ENCODE results near the gene RPL11. TPM values are rescaled to one million over a fixed set of nuclear protein-coding genes. Genes with fewer than 3 reads are reported as not detected.
A peak's percentile ranks its signal among the peaks of the same experiment; 100 is the strongest.

The RPL11 gene
- total RNA-seq, 2 donors from 2014 or later = 553 to 720 TPM

DNA sequence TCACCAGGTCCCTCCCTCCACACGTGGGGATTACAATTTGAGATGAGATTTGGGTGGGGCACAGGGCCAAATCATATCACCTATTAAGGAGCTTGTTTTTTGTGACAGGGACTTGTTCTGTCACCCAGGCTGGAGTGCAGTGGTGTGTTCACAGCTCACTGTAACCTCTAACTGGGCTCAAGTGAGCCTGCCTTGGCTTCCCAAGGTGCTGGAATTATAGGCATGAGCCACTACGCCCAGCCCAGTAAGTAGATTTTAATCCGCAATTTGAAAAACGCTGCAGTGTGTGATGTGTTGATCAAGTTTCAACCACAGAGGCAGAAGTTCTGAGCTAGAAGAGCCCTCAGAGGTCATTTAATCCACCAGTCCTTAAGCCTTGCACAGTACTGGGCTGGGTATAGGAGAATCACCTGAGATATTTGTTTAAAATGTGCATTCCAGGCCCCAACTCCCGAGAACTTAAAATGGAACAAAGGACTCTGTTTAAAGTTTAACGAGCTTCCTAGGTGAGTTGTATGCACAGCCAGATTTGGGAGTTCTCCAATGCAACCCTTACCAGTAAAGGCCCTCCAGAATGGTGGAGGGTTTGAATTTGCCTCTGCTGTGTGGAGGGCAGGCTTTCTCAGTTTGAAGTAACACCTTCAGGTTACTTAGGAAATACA is 13.4 kb downstream of the RPL11 start:
- ATAC-seq (peak; percentile 31), DNase-seq (no peak)
- Histone ChIP-seq H3K36me3 (replicated peaks in 1 of 2; ENCODE audit: insufficient read depth in 1 of 2, low read depth in 2 of 2) (peaks cover 0 to 2% of the 10 kb centered on the region in 2 donors), H3K27me3 (no peaks in the 10 kb centered on the region), H3K9me3 (no peaks in the 10 kb centered on the region), H3K27ac (peak overlapping the region in 3 of 4 donors; percentile 34 to 54 (median 37)), H3K4me1 (peaks cover 23% of the 10 kb centered on the region), H3K4me3 (no peak overlapping the region)
- 23 to 40% methylated on average over 6 of the region's 6 CpGs for WGBS, 2 donors
- intact Hi-C loops (cut with DNase I) = no loop called here
- TF ChIP-seq CTCF (IDR thresholded peaks at IDR 0.05) (no peak), POLR2A (IDR thresholded peaks at IDR 0.05) (no peak)

DNA sequence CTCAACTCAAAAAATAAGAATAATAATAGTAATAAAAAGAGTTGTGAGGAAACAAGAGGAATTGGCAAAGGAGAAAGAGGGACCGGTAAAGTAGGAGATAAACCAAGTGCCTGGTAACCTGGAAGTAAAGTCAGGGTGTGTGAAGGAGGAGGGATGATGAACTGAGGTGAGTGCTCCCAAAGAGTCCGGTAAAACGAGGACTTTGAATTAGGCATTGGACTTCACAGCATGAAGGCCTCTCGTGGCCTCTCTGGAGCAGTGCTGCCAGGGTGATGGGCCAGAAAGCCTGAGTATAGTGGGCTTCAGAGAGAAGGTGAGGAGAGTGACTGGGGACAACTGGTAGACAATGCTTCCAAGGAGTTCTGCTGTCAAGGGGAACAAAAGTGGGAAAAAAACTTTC is 17.6 kb downstream of the RPL11 start:
- DNase-seq (no peak), ATAC-seq (no peak)
- WGBS, 2 donors = 84 to 86% methylated on average over 4 of the region's 4 CpGs
- H3K4me1 ChIP-seq = peaks cover 14% of the 10 kb centered on the region
- intact Hi-C loops (cut with DNase I) = no loop called here
- H3K27ac ChIP-seq = no peak overlapping the region
- no peaks in the 10 kb centered on the region for H3K9me3 ChIP-seq
- H3K27me3 ChIP-seq = no peaks in the 10 kb centered on the region
- TF ChIP-seq POLR2A (IDR thresholded peaks at IDR 0.05) (no peak), CTCF (IDR thresholded peaks at IDR 0.05) (no peak)
- no peaks in the 10 kb centered on the region for H3K36me3 ChIP-seq (replicated peaks in 1 of 2; ENCODE audit: insufficient read depth in 1 of 2, low read depth in 2 of 2)
- H3K4me3 ChIP-seq = no peak overlapping the region

DNA sequence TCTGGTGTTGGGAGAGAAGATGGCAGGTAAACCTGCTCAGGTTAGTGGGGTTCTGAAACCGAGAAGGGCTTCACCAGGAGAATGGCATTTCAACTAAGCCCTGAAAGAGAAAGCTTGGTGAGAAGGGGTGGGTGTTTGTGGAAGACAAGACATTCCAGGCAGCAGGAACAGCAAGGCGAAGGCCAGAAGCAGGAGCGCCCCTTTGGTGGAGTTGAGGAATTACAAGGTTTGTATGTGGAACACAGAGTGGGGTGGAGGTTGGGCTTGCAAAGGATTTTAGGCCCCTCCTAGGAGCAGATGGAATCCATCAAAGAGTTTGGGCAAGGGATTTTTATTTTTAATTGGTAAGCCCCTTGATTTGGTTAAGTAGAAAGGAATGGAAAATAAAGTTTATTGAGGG is 26.9 kb downstream of the RPL11 start:
- DNase-seq (peak in 2 of 4 donors; percentile 20 to 29), ATAC-seq (peak; percentile 57)
- peak in 6 of 7 experiments; percentile 22 to 52 (median 38) for TF ChIP-seq CTCF (IDR thresholded peaks at IDR 0.05)
- TF ChIP-seq POLR2A (IDR thresholded peaks at IDR 0.05) = no peak
- Histone ChIP-seq H3K27me3 (no peaks in the 10 kb centered on the region), H3K36me3 (replicated peaks in 1 of 2; ENCODE audit: insufficient read depth in 1 of 2, low read depth in 2 of 2) (no peaks in the 10 kb centered on the region), H3K4me1 (peaks cover 7% of the 10 kb centered on the region), H3K9me3 (no peaks in the 10 kb centered on the region), H3K27ac (no peak overlapping the region), H3K4me3 (no peak overlapping the region)
- 75 to 76% methylated on average over 3 of the region's 3 CpGs for WGBS, 2 donors
- intact Hi-C loops (cut with DNase I) = no loop called here

DNA sequence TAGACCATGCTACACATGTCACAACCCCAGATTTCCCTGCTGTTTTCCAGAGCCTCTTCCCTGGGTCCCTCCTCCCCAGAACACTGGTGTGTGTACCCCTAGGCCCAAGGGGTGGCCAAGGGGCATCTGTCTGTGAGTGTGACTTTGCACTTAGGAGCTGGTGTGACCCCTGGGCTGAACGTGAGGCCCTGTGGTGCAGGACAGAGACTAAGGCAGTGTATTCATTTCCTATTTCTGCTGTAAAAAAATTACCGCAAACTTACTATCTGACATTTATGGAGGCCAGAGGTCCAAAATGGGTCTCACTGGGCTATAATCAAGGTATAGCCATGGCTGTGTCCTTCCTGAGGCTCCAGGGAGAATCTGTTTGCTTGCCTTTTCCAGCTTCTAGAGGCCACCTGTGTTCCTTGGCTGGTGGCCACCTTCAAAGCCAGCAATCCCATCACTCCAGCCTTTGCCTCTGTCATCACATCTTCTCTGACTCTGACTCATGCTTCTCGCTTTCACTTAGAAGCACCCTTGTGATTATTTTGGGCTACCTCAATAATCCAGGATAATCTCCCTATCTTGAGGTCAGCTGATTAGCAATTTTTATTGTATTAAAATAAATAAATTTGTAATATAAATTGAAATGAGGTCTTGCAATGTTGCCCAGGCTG is 27.7 kb downstream of the RPL11 start:
- intact Hi-C loops (cut with DNase I) = no loop called here
- 86 to 90% methylated on average over 3 of the region's 3 CpGs for WGBS, 2 donors
- Histone ChIP-seq H3K4me3 (no peak overlapping the region), H3K4me1 (peaks cover 7% of the 10 kb centered on the region), H3K27ac (no peak overlapping the region), H3K27me3 (no peaks in the 10 kb centered on the region), H3K9me3 (no peaks in the 10 kb centered on the region), H3K36me3 (replicated peaks in 1 of 2; ENCODE audit: insufficient read depth in 1 of 2, low read depth in 2 of 2) (no peaks in the 10 kb centered on the region)
- peak; percentile 39 for ATAC-seq
- no peak for TF ChIP-seq POLR2A (IDR thresholded peaks at IDR 0.05)
- TF ChIP-seq CTCF (IDR thresholded peaks at IDR 0.05) = no peak
- peak in 2 of 4 donors; percentile 34 to 50 for DNase-seq

Measured in body of pancreas (tissue), 4 donors.